SHP77 treated with DMSO at 0.1 percent for 48 hours (cell line): ENCODE data around the gene ADK.
A peak's percentile ranks its signal among the peaks of the same experiment; 100 is the strongest.
"Not testable (repeated sequence)": the region's sequence is repeated elsewhere in the genome, so short reads cannot be mapped to it uniquely, and the experiment has no call there.

Source experiments
- DNase-seq: peaks from one replicate; lab custom pipeline; 2025; lab: John Stamatoyannopoulos, UW

Gene ADK

DNA sequence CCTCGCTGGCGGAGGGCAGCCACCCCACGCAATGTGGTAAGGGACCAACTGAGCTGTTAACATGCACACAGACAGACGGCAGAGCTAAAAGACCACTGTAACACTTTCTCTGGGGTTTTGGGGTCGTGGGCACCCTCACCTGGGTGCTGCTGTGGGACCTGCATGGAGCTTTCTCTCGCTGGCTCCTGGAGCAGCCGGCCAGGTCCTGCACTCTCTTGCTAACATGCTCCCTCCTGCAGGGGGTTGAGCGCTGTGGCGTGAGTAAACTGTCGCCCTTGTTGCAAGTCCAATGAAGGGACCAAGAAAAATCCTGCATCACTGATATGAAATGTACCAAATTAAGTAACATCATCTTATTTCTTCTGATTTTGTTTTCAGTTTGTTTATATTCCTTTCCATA, 92.0 kb downstream of the ADK start:
- DNase-seq, result no peak

DNA sequence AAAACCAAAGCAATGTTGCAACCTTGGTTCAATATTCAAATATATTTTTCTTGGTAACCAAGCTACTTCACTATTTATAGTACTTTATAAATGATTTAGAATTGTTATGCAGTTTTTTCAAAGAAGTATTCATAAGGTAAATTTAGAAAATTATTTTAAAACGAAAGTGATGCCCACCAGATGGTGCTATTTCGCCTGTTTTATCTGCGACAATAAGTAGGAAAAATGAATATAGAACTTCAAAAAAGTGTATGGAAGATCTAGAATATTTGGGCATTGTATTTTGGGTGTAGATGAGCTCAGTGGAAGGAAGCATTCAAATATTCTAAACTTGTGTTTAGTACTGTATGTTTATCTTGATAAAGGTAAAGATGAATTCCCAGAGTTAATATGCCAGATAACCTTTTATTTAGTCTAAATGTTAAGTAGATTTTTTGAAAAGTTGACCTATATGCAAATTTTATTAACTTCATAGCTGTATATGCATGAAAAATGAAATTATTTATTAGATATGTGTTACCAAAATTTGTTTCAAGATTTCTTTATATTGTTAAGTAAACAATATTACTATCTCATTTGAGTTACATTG, 93.2 kb downstream of the ADK start:
- no peak for DNase-seq

DNA sequence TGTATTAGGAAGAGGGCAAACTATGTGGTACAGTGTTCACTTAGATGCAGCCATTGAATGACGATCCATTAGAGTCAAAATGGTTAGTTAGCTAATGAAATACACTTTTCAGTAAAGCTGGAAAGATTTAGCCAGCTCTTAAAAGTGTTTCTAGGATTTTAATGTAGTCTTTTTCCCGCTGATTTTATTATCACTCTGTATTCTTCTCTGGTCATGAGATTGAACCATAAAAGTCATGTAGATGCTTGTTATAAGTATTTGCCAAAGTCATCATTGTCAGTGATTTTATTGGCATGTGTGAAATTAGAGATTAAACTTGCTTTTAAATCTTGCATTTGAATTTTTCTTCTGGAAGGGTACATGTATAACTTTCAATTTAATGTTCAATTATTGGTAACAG, 93.8 kb downstream of the ADK start:
- DNase-seq, result no peak

GRCh38 chr10:74246495-74246894, 95.5 kb downstream of the ADK start:
- DNase-seq, result no peak

- DNase-seq, result no peak
Observed at GRCh38 chr10:74249865-74250264, 98.8 kb downstream of the ADK start.

- no peak for DNase-seq
Observed at GRCh38 chr10:74255214-74255613, 104.2 kb downstream of the ADK start.

DNA sequence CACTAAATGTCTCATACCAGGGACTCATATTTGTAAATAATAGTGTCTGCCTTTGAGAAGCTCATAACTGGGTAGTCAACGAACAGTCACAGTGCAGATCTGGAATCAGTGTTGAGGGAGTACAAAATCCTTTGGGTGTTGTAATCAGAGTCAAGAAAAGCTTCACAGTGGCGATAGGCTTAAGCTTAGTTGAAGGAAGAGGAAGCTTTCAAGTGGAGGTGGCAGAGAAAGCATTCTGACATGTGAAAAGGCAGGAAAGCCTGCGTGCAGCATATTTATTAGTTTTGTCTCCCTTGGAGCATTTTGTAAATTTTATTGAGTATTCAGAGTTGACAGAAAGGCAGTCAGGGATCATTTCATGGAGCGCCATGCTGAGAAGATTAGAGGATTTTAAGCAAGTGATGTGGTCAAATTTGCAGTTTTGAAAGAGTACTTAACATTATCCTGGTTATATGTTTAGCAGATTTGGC, 104.9 kb downstream of the ADK start:
- no peak for DNase-seq

DNA sequence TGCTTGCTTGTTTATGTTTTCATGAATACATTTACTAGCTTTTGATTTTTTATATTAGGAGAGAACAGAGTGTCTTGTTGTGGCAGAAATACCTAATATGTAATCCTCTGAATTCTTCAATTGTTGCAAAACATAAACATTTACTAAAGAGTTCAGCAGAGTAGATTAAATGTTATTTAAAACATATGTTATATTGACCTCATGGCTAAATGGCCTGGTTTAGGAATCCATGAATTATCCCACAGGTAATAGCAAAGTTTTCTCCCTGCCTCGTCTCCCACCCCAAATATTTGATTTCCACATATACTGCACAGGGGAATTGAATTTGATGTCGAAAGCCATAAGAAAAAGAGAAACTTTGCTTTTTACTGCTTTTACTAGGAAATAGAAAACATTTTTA, 111.8 kb downstream of the ADK start:
- no peak for DNase-seq

GRCh38 chr10:74263996-74264395, 113.0 kb downstream of the ADK start:
- DNase-seq, result no peak

GRCh38 chr10:74272288-74272687, 121.3 kb downstream of the ADK start:
- no peak for DNase-seq

DNA sequence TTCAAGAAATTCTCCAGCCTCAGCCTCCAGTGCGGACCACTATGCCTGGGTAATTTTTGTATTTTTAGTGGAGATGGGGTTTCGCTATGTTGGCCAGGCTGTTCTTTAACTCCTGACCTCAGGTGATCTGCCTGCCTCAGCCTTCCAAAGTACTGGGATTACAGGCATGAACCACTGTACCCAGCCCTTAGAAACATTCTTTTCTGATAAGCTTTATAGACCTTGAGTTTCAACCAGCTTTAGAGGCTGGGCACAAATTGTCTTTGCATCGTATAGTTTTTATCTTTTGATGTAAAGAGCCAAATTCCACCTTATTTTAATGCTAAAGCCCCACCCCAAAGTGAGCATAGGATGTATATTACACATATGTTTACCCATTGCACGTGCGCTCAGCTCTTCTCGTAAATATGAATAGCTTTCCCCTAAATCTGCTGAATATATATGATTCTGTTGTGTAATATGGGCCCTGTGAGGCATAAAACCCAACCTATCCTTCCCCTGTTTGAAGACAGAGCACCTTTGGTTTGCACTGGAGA, 124.8 kb downstream of the ADK start:
- DNase-seq, result no peak

DNA sequence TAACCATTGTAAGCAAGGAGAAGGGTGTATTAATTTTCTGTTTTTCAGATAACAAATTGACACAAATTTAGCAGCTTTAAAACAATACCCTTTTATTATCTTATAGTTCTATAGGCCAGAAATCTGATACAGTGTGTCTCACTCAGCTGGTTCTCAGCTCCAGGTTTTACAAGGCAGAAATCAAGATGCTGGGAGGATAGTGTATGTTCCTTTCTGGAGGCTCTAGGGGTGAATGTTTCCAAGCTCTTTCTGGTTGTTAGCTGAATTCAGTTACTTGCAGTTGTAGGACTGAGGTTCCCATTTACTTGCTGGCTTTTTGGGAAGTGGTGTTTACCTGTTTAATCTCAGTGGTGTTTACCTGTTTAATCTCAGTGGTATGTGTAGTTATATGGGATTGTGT, 125.4 kb downstream of the ADK start:
- no peak for DNase-seq

DNA sequence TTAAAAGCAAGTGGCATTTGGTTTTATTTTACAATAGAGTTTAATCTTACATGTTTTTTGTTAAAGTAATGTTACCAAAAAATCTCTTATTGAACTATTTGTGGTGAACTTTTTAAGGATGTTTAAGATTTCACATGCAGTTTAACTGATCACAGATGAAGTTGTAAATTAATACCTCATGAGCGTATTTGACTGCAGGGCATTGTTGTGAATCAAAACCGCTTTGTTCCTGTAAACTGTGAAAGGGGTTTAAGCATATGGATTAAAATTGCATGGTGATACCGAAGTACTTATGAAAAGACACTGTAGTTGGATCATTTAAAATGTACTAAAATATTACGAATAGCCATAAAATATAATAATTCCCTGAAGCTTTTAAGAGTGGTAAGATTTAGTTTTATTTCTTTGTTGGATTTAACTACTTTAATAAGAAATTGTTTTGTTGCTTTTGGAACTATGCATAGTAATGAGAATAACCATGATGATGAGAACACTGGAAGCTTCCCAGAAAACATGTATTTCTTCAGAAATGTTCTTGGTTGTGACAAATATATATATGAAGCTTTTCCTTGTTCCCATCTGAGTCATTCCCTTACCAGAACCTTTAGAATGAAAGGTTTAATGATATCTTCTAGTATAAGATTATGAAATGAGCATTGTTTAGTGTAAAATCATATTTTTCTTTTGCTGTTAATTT, 131.3 kb downstream of the ADK start:
- DNase-seq, result no peak

DNA sequence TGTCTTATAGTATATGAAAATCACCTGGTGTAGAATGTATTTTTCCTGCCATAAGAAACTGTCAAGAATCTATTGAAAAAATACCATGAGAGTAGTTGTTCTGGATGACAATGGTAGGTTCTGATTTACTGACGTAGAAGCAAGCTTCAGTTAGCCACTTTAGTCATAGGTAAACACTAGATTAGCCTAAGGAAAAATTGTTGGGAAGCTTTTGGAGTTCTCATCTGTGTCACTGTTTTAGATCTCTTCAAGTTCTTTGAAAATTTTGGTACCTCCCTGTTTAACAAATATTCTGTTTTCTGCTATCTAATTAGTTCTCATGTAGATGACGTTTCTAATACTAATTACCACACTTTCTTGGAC, 131.8 kb downstream of the ADK start:
- DNase-seq, result no peak

DNA sequence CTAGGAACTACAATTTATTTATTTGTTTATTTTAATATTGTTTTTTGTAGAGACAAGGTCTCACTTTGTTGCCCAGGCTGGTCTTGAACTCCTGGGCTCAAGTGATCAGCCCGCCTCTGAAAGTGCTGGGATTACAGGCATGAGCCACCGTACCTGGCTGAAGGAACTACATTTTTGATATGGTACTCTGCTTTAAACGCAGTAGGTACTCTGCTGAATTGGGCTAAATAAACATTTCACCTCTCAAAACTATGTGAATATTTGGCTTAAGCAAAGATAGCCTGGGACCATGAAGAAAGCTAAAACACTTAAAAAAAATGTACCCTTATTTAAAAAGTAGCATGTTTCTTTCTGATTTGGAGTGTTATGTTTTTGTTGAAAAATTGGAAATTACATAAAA, 138.2 kb downstream of the ADK start:
- DNase-seq, result no peak

- no peak for DNase-seq
Observed at GRCh38 chr10:74289951-74290350, 138.9 kb downstream of the ADK start.

DNA sequence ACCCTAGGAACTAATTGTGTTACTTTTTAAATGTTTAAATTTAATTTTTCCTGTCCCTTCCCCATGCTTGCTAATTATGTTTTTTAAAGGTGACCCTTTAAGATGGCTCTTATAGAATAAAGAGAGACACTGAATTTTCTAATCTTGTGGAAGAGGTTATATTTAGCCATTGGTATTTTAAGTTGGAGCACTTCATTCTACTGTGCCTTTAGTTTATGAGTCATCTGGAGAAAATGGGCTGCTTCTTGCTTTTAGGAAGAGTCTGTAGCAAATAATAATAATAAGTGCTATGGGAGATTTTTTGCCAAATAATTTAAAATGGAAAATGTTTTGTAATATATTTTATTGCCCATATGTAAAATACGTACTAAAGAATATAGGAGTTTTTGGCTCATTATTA, 139.7 kb downstream of the ADK start:
- no peak for DNase-seq

DNA sequence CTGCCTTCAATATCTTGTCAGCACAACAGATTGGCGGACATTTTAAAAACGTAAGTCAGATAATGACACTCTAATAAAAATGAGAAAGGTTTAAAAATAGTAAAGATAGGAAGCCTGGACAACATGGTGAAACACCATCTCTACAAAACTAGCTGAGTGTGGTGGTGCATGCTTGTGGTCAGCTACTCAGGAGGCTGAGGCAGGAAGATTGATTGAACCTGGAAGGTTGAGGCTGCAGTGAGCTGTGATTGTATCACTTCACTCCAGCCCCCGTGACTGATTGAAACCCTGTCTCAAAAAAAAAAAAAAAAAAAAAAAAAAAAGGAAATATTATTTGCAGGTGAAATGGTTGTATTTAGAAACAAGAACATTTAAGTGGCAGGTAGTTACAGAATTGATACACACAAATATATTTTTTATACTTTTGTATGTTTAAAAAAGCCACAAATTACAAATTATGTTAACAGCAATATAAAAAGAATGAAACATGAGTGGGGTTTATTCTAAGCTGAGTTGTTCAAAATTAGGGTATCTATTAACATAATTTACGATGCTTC, 141.9 kb downstream of the ADK start:
- DNase-seq, result no peak

GRCh38 chr10:74293686-74294371, 142.8 kb downstream of the ADK start:
- peak; percentile 19 for DNase-seq

DNA sequence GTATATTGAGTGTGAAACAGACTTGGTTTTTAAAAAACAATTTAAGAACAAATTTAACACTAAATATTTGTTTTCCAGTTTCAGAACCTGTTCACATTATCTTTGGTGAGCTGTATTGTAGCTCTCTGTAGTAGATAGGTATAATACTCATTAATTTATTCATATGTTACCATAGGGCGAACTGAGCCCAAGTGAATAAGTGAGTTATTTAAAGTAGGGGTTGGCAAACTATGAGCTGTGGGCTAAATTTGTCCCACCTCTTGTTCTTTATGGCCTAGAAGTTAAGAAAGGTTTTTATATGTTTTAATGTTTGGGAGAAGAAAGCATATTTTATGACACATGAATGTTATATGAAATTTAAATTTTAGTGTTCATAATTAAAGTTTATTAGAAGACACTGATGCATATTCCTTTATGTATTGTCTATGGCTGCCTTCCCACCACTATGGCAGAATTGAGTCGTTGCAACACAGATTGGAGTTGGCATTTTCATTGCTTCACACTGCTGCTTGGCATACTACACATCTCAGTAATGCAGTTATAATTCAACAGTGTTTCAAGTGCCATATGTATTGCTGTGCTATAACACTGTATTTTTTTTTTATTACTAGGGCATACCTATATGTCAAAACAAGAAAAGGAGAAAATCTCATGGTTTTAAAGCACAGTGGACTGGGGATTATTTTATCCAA, 146.5 kb downstream of the ADK start:
- no peak for DNase-seq

- not testable (repeated sequence) for DNase-seq
Observed at GRCh38 chr10:74300074-74300621, 149.1 kb downstream of the ADK start.

- no peak for DNase-seq
Observed at GRCh38 chr10:74300666-74301065, 149.6 kb downstream of the ADK start.
